H54 (cell line): ENCODE data around the gene MSX1.

Experiments
- DNase-seq: peaks from one replicate; pipeline ENCODE4 v3.0.0; 2011; ENCODE audit warnings: low spot score, mixed read lengths; ENCODE audit not compliant: insufficient read length
- FAIRE-seq: peaks from 3 replicates; lab custom pipeline; 2011; peaks lifted over from hg19 to GRCh38; lab: Jason Lieb, UNC
- POLR2A ChIP-seq: IDR thresholded peaks from 2 replicates; pipeline ENCODE4 v1.6.1; 2011; ENCODE audit warnings: low read depth, mild to moderate bottlenecking, low read length

MSX1 gene

GRCh38 chr4:4874254-4874653, 14.8 kb downstream of the MSX1 start:
- FAIRE-seq (no peak), DNase-seq (no peak)
- TF ChIP-seq POLR2A: no peak

DNA sequence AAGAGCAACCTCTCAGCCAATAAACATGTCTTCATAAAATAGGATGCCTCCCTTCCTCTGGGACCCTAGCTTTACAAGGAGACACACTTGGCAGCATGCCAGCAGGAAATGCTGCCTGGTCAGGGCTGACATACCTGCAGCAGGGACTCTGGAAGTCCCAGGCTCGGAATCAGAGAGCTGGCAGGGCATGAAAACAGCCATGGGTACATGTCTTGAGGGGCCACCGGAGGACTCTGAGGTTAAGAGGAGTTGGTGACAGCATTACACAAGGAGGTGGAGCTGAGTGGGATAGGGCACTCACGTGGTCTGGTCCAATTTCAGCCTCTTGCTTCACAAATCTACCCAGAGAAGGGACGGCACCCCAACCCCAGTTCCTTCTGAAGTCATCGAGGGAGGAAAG, 15.7 kb downstream of the MSX1 start:
- TF ChIP-seq POLR2A: no peak
- no peak for DNase-seq
- no peak for FAIRE-seq

DNA sequence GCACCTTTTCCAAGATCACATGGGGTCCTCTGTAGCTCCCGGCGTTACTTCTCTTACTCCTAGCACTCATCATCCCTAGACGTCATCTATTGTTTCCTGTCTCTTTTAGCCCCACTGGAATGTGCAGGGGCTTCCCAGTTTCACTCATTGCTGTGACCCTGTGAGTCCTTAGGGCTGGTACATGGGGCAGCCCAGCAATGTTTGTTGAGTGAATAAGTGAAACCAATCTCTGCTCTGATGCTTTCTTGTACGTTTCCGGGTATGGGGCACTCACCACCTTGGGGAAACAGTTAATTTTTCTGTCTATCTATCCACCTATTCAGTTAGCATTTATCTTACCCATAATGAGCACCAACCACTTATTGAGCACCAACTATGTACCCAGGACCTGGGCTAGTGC, 16.1 kb downstream of the MSX1 start:
- FAIRE-seq (no peak), DNase-seq (no peak)
- TF ChIP-seq POLR2A: no peak

- TF ChIP-seq POLR2A: no peak
- FAIRE-seq (no peak), DNase-seq (no peak)
Observed at GRCh38 chr4:4876945-4877661, 17.6 kb downstream of the MSX1 start.

GRCh38 chr4:4880492-4880891, 21.0 kb downstream of the MSX1 start:
- TF ChIP-seq POLR2A: no peak
- FAIRE-seq (no peak), DNase-seq (no peak)

GRCh38 chr4:4881432-4881831, 22.0 kb downstream of the MSX1 start:
- no peak for TF ChIP-seq POLR2A
- FAIRE-seq (no peak), DNase-seq (no peak)

GRCh38 chr4:4884611-4885010, 25.1 kb downstream of the MSX1 start:
- DNase-seq (no peak), FAIRE-seq (no peak)
- no peak for TF ChIP-seq POLR2A

DNA sequence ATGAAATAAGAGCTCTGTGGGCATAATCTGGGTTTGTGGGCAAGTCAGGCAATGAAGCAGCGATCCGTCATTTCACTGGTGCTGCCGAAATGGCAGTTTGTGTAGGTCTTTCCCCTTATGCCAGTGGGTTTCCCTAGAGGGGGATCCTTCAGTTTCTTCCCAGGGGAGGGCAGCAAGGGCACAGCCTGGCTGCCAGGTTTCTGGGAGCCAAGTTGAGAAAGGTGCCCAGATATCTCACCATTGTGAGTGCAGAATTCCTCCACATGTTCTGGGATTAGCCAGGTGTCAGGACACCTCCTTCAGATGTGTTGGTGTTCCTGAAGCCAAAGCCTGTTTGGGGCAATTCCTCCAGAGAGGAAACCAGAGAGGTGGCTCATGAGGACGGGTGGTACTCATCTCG, 28.0 kb downstream of the MSX1 start:
- FAIRE-seq (no peak), DNase-seq (no peak)
- TF ChIP-seq POLR2A: no peak

DNA sequence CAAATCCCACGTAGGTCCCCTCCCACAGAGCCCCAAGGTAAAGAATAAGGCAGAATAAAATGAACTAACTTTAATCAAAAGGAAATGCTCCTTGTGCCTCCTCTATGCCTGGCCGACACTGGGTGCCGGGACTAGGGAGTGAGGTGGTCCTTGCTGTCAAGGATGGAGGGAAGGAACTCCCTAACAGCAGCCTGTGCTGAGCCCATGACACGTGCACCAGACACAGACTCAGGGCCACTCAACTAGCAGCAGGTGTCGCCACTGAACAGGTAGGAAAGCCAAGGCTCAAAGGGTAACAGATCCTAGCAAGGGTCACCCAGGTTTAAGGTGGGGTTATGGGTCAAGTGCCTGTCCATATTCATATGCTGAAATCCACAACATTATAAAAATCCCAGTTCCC, 29.2 kb downstream of the MSX1 start:
- TF ChIP-seq POLR2A: no peak
- FAIRE-seq (no peak), DNase-seq (no peak)

DNA sequence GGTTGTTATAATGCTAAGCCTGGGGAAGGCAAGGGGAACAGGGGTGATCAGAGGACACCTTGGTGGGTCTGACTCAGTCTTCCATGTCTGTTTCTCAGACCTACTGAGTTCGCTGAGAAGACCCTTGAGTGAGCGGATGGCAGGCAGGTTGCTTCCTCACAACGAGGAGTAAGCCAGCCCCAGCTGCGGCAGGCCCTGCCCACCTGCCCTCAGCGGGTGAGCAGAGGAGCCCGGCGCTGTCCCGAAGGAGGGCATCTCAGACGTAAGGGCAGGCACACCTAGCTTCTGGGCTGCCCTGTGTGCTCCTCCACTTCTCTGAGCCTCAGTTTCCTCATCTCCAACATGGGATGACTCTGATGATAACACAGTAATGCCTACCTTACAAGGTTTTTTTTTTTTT, 30.3 kb downstream of the MSX1 start:
- TF ChIP-seq POLR2A: no peak
- DNase-seq (no peak), FAIRE-seq (no peak)

- TF ChIP-seq POLR2A: no peak
- no peak for FAIRE-seq
- no peak for DNase-seq
Observed at GRCh38 chr4:4890574-4891255, 31.2 kb downstream of the MSX1 start.

DNA sequence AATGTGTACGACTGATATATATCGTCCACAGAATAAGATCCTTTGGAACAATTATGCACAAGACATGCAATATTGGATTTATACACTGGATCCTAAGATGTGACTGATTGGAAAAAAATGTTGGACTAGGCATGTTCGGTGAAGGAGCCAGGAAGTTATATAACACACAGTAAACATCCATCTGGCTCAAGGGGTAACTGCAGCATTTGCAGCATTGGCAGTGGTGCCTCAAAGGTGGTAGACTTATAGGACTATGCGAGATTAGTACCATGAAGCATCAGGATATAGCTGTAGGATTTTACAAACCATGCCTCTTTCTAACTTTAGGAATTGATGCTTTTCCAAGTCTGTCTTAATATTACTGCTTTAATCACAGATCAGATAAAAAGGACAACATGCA, 34.3 kb downstream of the MSX1 start:
- FAIRE-seq: no peak
- no peak for DNase-seq
- no peak for TF ChIP-seq POLR2A

DNA sequence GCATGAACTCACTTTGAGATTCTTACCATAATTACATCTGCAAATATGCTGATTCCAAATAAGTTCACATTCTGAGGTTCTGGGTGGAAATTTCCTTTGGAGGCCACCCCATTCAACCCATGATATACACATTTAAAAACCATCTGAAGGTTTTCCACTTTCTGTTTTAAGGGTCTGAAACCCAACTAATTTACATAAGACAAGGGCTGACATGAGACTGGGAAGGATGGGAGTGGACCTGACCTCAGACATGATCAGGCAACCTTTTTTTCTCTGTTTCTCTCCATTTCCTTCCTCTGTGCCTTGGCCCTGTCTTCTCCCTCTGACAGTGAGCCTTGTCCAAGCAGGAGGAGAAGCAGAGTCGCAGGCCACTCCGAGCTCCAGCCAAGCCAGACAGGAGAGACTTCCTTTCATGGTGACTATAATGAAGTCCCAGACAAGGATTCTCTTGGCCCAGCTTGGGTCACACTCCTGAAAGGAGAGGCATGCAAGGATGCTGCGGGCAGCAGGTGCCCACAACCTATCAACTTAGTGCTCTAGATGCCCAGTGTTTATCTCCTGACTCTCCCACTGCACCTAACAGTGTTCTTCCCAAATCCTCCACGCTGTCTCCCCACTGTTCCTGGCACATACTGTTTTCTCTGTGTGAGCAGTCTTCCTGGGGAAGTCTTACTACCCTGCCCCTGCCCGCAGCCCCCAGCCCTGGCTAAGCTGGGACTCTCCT, 39.9 kb downstream of the MSX1 start:
- TF ChIP-seq POLR2A: no peak

DNA sequence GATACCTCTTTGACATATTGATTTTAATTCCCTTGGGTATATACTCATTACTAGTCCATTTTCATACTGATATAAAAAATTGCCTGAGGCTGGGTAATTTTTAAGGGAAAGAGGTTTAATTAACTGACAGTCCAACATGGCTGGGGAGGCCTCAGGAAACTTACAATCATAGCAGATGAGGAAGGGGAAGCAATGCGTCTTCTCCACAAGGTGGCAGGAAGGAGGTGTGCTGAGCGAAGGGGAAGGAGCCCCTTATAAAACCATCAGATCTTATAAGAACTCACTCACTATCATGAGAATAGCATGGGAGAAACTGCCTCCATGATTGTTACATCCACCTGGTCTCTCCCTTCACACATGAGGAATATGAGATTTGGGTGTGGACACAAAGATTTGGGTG, 42.4 kb downstream of the MSX1 start:
- DNase-seq: no peak
- no peak for TF ChIP-seq POLR2A
- no peak for FAIRE-seq

More for the DNA sequence above, 39.9 kb downstream of the MSX1 start:
- DNase-seq: no peak
- no peak for FAIRE-seq

DNA sequence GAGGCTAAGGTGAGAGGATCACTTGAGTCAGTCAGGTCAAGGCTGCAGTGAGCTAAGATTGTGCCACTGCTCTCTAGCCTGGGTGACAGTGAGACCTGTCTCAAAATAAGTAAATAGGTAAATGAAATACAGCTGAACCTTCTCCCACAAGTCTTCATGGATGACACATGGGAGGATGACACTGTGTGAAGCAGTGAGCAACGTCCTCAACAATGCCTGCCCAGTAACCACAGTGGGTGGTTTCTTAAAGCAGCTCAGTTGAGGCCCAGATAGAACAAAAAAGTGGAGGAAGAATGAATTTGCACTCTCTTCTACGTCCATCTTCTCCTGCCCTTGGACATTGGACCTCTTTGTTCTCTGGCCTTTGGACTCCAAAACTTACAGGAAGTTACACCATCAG, 52.7 kb downstream of the MSX1 start:
- DNase-seq: no peak
- FAIRE-seq: no peak
- no peak for TF ChIP-seq POLR2A
